HepG2 (cell line): ENCODE data around the gene FOXG1.

Experiments
- CHD2 ChIP-seq: IDR thresholded peaks from 2 replicates; pipeline ENCODE4 v1.6.1; 2011; ENCODE audit warnings: low read depth, low read length, improper control_type of control experiment
- HIVEP1 ChIP-seq: sonication (generic); formaldehyde crosslinking; IDR thresholded peaks from 2 replicates; pipeline ENCODE4 v1.4.0; 2020; ENCODE audit warnings: mild to moderate bottlenecking, missing genetic modification reagents
- KLF6 ChIP-seq: IDR thresholded peaks from 2 replicates; pipeline ENCODE4 v1.8.0; 2016; ENCODE audit warnings: missing biosample characterization, missing genetic modification reagents
- MAX ChIP-seq: IDR thresholded peaks from 2 replicates; pipeline ENCODE4 v1.6.1; 2012; ENCODE audit warnings: inconsistent platforms
- NR1H2 ChIP-seq: sonication (generic); formaldehyde crosslinking; IDR thresholded peaks from 2 replicates; pipeline ENCODE4 v1.8.1; 2022; ENCODE audit warnings: low read depth, missing genetic modification reagents, borderline replicate concordance

GRCh38 chr14:28813810-28814209 lies 47.2 kb downstream of the FOXG1 start:
- TF ChIP-seq HIVEP1 (CRISPR knock-in tag) (no peak), CHD2 (no peak), NR1H2 (CRISPR knock-in tag) (no peak), MAX (no peak), KLF6 (no peak)
